NCI-H510A treated with DMSO at 0.1 percent for 48 hours (cell line): ENCODE results near the gene TFPT.

Source experiments
- DNase-seq: peaks from one replicate; lab custom pipeline; 2025; lab: John Stamatoyannopoulos, UW

Gene TFPT

DNA sequence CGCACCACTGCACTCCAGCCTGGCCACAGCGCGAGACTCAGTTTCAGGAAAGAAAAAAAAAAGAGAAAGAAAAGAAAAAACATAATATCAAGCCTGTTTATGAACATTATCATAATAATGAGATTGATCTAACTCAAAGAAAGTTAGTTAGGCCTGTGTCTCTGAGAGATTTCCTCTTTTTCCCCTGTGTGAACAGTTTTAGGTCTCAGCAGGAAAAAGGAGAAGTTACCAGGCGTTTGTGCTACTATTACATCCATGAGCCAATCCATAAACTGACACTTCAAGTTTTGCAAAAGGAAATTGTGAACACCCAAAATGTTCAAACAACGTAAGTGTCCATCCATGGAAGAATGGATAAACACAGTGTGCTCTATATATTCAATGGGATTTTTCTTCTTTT lies 38.1 kb downstream of the TFPT start:
- no peak for DNase-seq

DNA sequence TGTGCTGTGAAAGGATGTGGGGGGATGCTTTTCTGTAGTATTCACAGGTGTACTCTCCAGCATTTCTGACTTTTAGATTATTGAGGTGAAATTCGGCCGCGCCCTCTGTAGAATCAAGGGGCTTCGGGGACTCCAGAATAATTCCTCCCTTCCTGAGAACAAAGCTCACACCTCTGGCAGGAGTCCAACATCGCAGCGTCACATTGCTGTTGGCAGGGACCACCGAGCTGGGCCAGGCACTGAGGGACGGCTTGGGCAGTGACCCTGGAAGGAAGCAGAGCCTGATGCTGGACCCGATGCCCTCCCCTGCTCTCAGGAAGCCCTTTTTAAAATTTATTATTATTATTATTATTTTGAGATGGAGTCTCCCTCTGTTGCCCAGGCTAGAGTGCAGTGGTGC lies 40.6 kb downstream of the TFPT start:
- DNase-seq, result no peak

DNA sequence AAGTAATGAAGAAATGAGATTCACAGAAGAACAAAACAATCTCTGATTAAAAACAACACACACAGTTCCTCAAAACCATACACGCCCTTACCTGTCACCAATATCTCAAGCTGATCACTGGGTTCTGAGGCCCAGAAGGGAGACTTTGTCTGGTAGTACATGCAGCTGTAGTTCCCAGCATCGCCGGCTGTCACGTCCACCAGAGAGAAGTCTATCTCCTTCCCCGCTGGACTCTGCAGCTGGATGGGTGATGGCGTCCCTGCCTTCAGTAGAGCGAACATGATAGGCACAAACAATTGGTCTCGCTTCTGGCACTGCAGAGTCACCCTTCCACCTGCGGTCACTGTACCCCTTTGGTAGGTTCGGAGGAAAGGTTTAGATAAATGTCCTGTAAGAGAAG lies 41.6 kb downstream of the TFPT start:
- DNase-seq, result no peak

- no peak for DNase-seq
These were observed 46.0 kb downstream of the TFPT start for GRCh38 chr19:54069470-54069869.

DNA sequence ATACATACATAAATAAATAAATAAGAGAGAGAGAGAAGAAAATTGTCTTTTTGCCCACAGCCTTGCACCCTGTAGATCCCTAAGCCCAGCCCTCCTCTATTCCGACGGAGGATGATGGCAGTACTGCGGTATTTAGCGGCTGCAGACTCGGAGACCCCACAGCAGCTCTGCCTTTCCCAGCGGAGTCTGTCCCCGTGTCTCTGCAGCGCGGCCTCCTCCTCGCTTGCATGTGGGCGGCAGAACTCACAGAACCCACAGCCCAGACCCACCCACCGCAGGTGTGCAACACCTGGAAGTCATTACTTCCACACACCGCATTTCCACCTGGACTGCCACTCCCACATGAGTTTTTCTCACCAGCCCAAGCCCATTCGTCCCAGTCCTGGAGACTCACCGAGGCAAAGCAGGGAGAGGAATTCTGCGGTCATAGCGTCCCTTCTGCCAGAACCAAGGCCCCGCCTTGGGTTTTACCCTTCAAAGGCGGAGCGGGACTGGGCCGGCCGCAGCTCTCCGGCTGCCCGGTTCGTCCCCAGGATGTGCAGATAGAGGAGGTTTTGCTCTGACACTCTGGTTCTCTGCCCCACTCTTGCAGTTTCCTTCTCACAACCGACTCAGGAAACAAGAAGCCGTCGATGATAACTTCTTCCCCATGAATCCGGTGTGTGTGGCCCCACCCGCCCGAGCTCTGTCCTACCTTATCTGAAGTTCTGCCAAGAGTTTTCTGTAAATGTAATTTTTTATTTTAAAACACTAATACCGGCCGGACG lies 51.9 kb downstream of the TFPT start, which contains the start of gene VSTM1:
Gene VSTM1 (minus strand): TSS at position 548 of the 767 bp plus-strand sequence. CDS start 120 bp downstream, at position 428.
- no peak for DNase-seq

DNA sequence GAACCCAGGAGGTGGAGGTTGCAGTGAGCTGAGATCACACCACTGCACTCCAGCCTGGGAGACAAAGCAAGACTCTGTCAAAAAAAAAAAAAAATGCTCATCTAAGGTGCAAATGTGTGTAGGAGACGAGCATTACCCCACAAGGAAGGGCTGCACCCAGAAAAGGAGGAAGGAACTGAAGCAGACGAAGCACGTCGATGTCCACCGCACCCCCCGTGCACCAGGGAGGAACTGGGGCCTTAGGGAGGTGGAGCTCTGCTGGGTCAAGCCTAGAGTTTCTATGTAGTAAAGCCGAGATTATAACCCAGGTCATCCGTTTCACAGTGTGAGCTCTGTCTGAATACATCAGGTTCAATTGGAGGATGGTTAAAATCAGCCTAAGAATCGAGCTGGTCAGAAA lies 52.8 kb downstream of the TFPT start:
- no peak for DNase-seq
